NCI-H748 (cell line): ENCODE data around the gene TDRKH.

Experiments used
- DNase-seq: peaks from one replicate; lab custom pipeline; 2025; ENCODE audit not compliant: unreplicated experiment; lab: John Stamatoyannopoulos, UW

The TDRKH gene

DNA sequence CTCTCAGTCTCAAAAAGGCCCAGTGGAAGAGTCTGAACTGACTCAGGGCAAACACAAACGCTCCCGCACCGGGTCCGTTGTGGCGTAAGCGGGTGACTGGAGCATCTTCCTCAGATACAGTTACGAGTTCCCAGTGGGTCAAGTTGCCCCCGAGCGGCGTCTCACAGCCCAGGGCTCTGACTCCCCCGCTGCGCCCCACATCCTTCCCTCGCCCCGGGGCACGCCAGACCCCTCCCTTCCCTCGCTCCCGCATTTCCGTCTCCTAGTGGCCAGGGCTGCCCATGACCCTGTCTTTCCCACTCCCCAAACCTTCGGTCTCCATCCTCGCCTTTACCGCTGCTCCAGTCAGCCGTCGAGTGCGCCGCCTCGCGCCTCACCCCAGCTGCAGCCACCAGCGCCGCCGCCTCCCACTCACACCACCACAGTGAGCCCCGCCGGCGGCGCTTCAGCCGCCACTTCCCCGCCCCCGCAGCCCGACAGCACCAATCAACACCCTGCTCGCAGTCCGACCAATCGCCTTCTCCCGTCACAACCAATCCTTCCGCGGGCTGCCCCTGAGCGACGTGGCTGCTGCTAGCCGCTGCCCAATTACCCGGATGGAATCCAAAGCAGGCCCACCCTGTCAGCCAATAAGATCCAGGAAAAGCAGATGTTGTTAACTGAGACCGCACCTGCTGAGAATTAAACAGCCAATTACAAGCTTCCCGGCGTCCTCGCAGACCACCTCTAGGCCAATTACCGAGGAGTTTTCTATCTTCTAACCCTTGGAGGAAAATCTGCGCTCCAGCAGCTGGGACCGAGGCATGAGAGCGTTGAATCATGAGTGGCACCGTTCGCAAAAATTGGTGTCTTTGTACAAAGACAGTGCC, at the start of gene TDRKH:
TSS of gene TDRKH (minus strand) at position 430 of the 869 bp plus-strand sequence. CDS start 7,478 bp downstream, outside the sequence.
- DNase-seq = peak; percentile 100

DNA sequence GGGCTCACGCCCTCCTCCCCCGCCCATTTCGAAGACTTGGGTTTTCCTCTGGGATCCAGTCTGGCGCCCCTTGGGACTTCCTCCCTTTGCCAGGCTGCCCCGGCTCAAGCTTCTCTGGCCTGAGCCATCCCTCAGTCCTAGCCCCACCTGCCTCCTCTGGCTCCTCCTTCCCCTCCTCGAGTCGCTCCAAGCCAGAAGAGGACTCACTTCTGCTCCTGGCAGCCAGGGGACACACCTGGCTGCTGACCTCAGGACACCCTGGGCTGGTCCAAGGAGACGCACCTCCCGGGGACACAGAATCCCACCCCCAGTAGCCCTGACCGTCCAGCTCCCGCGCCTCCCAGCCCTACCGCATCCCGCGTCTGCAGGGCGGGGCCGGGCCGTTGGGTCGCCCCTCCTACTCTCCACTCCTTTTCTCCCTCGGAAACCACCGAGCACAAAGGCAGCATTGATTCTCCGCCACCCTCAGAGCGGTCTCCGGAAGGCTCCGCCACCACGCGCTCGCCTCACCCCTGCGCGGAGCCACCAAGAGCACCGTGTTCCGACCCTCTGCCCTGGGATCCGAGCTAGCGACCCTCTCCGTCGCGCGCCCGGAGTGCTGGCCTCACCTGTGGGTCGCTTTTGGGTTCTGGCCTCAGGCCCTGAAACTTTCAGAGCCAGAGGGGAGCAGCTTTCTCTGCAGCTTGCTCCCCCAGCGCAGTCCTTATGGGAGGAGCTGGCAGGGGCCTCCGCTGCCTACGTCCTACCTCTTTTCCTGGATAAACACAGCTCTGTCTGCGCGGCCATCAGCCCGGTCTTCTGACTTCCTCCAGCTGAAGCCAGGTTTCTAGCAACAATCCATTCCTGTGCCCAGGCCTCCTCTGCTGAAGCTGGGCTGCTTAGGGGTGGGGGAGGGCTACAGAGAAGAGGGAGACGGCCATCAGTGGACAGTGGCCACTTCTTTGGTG, 49.4 kb upstream of the TDRKH start, which contains the start of gene C2CD4D:
TSS of gene C2CD4D (minus strand) at position 364 of the 947 bp plus-strand sequence. CDS start 831 bp downstream, outside the sequence.
- DNase-seq = peak; percentile 91

GRCh38 chr1:151839082-151839412, 48.7 kb upstream of the TDRKH start:
- DNase-seq = no peak

DNA sequence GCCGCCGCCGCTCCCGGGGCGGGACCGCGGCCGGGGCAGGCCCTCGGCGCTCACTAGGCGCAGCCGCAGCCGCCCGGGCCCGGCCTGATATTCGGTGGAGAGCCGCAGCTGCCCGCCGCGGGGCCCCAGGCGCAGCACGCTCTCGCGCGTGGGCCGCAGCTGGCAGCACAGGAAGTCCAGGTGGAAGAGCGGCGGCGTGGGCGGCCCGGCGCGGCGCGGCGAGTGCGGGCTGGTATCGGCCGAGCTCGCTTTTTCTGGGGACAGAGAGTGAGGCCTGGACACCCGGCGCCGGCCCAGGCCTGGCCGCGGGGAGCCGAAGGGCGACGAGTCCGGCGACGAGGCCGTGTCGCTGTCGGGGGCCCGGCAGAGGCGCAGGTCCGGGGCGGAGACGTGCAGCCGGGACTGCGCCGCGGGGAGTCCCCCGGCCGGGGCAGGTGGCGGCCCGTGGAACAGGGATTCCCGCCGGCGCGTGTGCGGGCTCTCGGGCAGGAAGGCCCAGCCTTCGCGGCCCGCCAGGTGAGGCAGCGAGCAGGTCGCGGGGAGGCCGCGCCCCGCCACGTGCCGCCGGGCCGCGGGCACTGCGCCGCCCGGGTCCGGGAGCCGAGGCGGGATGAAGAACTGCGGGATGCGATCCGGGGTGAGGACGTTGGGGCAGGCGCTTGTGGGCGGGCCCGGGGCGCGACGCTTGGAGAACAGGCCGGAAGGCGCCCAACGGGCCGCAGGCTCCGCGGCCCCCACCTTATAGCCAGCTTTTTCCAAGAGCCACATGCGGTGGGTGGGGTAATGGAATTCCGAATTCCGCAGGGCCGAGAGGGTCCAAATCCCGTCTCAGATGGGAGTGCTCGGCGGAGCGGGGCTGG, 48.2 kb upstream of the TDRKH start:
- DNase-seq = no peak

- no peak for DNase-seq
Observed at GRCh38 chr1:151837884-151838221, 47.6 kb upstream of the TDRKH start.

DNA sequence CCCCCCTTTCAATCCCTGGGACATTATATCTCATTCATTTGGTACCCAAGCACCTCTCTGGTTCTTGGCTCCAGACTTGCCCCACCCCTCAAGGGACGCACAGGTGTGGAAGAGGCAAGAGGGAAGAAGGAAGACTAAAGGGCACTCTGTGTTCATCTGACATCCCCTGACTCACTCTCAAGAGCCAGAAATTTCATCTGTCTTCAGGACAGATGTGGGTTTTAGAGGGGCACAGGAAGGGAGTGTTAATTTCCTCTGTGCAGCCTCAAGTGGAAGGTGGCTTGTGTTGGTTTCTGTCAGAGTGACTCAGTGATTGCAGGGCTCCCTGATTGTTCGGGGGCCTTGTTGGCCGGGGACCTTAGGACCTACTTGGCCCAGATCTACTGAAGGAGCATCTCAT, 46.9 kb upstream of the TDRKH start:
- no peak for DNase-seq

DNA sequence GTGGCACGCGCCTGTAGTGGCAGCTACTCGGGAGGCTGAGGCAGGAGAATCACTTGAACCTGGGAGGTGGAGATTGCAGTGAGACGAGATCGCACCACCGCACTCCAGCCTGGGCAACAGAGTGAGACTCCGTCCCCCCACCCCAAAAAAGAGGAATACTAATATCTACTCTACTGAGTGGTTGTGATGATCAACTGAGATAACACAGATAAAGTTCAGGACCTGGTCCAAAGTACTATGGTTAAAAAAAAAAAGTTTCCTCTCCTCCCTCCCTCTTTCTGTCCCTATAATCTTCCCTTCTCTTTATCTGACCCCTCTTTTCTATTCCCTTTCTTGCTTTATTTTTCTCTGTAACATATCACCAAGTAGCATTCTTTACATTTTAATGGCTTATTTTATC, 45.3 kb upstream of the TDRKH start:
- DNase-seq = no peak

DNA sequence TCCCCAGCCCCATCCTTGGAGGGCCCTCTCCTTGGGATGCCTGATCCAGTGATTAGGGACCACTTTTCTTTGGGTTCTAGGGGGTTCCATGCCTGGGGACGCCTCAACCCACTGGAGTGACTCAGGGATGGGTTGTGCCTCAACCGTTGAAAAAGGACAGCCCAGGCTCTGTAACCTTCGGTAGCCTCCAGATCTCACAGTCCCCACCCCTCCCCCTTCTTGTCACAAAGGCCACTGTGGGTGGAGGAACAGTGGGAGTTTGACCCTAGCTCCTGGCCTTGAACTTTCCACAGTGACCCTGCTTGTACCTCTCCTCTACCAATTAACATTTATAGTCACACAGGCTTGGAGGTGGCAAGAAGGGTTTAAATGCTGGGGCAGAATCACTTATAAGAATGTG, 43.9 kb upstream of the TDRKH start:
- no peak for DNase-seq

DNA sequence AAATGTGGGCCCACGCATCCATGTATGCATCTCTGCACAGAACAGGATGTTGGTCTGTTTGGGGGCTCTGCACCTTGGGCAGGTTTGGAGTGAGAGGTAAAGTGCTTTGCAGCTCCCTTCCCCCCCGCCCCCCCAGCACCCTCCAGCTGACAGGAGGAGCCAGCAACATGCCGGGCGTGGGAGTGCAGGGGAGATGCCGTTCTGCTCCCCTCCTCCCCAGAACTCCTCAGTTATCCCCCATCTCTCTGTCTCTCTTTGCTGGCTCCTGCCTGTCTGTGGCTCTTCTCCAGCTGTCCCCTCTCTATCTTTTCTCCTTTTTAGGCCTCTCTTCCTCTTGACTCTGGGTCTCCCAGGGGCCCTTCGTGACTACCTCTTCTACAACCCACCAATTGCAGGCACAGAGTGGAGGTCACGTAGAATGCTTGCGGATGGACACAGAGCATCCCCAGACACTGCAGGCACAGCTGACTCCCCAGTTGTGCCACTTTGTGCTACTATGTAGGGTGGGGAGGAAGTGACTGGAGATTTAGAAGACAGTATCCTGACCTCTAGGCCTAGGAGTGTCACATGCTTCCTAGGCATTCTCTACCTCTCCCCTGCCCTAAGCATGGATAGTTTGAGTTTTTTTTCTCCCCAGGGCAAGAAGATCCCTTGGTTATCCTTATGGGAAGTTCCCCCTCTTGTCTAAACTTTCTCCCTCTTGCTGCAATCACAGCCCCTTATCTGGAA, 43.0 kb upstream of the TDRKH start:
- no peak for DNase-seq

DNA sequence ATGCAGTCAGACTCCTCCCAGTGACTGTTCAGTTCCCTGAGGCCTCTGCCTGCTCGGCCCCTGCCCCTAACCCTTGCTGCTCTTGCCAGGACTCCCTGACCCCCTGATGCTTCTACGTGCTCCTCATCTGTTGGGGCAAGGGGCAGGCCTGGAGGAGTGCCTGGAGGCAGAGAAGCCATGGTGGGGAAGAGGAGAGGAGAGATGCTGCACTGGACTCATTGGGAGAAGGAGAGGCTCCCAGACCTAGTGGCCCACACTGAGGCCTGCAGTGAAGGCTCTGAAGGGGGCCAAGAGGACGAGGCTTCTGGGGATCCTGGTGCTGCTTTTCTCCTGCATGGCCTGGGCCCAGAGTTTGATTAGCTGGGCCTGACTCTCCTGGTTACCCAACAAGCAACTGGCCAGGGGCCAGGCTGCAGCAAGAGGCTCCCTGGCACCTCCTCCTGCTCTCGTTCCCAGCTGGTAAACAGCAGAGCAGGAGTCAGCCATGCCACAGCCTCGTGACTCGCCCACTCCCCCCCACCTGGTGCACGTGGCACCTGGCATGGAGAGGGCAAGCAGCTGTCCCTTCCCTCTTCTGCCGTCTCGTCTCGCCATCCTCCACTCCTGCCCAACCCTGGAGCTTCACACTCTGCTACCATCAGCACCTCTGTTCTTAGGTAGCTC, 42.1 kb upstream of the TDRKH start:
- DNase-seq = peak; percentile 13

DNA sequence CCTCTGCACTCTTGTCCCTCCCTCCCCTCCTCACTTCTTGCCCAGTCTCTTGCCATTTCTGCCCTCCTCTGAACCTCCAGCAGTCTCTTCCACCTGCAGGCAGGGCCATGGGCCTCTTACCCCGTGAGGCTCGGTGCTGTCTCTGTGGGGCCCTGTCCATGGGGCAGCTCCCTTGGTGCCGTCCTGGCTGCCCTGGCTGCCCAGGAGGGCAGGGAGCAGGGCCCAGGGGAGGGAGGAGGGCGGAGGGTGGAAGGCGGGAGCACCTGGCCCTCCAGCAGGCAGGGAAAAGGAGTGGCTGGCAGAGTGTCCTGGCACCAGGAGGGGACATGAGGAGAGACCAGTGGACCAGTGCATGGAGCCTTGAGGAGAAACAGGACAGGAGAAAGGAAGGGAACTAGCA, 41.3 kb upstream of the TDRKH start, which contains the start of gene RORC:
TSS of gene RORC (minus strand) at position 198 of the 400 bp plus-strand sequence. CDS start at position 160, 38 bp downstream.
- DNase-seq = no peak

DNA sequence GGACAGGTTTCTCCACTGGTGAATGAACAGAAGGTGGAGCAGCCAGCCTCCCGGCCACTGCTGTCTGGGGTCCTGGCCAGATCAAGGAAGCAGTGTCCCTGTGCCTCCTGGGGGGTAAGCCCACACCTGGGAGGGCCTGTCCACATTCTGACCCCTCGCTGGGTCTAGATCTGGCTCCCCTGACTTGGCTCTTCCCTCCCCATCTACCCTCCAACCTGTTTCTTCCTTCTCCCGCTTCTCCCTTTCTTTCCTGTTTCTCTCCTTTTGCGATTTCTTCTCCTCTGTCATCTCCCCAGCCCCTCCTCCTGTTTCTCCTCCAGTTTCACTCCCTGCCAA, 40.9 kb upstream of the TDRKH start:
- no peak for DNase-seq

GRCh38 chr1:151830055-151830454, 39.8 kb upstream of the TDRKH start:
- no peak for DNase-seq

DNA sequence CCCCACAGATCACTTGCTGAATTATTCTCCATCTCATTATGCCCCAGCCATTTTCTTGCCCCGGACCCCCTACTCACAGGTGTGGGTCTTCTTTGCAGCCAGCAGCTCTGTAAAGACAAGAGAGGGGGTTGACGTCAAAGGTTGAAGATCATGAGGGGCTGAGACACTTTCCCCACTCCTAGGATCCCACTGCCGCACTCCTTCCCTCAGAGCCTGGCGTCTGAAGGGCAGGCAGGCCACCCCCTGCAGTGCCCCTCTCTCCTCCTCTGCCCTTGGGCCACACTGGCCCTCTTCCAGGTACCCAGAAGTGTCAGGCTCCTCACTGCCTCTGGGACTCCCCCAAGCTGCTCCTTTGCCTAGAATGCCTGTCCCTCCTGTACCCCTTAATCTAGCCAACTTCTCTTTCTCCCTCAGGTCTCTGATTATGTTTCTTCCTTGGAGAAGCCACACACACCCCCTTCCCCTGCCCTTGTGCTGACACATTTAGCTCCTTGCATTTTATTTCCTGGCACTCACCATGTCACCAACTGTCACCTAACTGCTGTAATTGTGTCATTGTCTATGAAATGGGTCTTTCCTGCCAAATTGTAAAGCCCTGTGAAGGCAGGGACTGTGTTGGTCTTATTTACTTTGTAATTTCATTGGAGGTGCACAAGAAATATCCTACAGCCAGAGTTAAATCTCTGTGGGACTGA, 39.2 kb upstream of the TDRKH start:
- no peak for DNase-seq

GRCh38 chr1:151828921-151829320, 38.6 kb upstream of the TDRKH start:
- DNase-seq = no peak

DNA sequence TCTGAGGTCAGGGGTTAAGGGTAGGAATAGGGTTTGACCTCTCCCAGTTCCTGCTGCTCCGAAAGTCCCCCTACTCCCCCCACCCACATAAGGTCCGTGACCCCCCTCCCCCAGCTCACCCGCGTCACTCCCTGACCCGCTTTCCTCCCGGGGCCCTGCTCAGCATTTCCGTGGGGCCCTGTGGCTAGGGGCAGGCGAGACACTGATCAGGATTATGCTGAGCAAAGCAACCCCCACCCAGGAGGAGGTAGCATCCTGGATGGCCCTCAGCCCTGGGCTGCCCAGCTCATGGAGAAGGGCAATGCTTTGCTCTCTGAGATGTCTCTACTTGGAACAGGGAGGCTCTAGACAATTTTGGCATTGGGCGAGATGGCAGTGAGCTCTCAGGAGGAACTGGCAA, 37.6 kb upstream of the TDRKH start:
- no peak for DNase-seq

GRCh38 chr1:151825751-151826660, 35.7 kb upstream of the TDRKH start:
- no peak for DNase-seq

GRCh38 chr1:151825204-151825603, 34.9 kb upstream of the TDRKH start:
- no peak for DNase-seq
